ENCODE results near the gene MSRB2. TPM values are rescaled to one million over a fixed set of nuclear protein-coding genes. Genes with fewer than 3 reads are reported as not detected.

The MSRB2 gene
- total and polyA plus RNA-seq, 2 of the 4 experiments (the other 2 are of a cell fraction), result 10.6 to 20.1 TPM

- Histone ChIP-seq H3K27me3 (ENCODE audit: control insufficient read depth, insufficient read depth, low read length) (peaks cover 8% of the 10 kb centered on the region), H3K9me3 (ENCODE audit: control insufficient read depth, insufficient read depth, low read length) (no peaks in the 10 kb centered on the region), H2BK120ac (ENCODE audit: low read depth, low read length) (no peak overlapping the region), H3K36me3 (ENCODE audit: control insufficient read depth, insufficient read depth, low read length) (no peaks in the 10 kb centered on the region), H3K4me3 (ENCODE audit: insufficient read depth, low read depth, low read length) (no peak overlapping the region), H3K9me1 (ENCODE audit: insufficient read depth, low read length) (no peaks in the 10 kb centered on the region), H4K8ac (ENCODE audit: low read depth in 2 of 2, low read length in 2 of 2) (no peak overlapping the region), H3K18ac (ENCODE audit: low read depth, low read length) (no peak overlapping the region), H2AK9ac (replicated peaks; ENCODE audit: low read depth, low read length, poor library complexity) (no peak overlapping the region), H4K91ac (ENCODE audit: insufficient read depth, low read depth, low read length) (no peak overlapping the region), H2BK15ac (ENCODE audit: low read depth, low read length) (no peak overlapping the region), H3K4me2 (ENCODE audit: low read depth, low read length) (no peak overlapping the region), H3K56ac (ENCODE audit: extremely low read depth, insufficient read depth, low read length) (no peak overlapping the region), H3K23ac (ENCODE audit: low read depth, low read length) (no peak overlapping the region), H2AK5ac (ENCODE audit: low read depth, low read length) (no peak overlapping the region), H3K14ac (replicated peaks; ENCODE audit: low read depth, low read length) (no peak overlapping the region), H3K4ac (ENCODE audit: low read depth, low read length) (no peak overlapping the region), H2BK20ac (ENCODE audit: low read depth, low read length) (no peak overlapping the region), H4K20me1 (ENCODE audit: insufficient read depth, low read length) (no peaks in the 10 kb centered on the region), H3K27ac (ENCODE audit: insufficient read depth, low read length) (no peak overlapping the region), H3K79me1 (ENCODE audit: low read depth in 1 of 2, low read length in 2 of 2) (no peaks in the 10 kb centered on the region), H3K4me1 (ENCODE audit: control insufficient read depth, insufficient read depth, low read length) (no peaks in the 10 kb centered on the region), H3K9ac (ENCODE audit: low read depth, low read length) (no peak overlapping the region), H2BK5ac (ENCODE audit: low read depth, low read length, poor library complexity, severe bottlenecking) (no peak overlapping the region), H2AFZ (replicated peaks; ENCODE audit: low read length, poor library complexity) (no peak overlapping the region), H4K5ac (ENCODE audit: low read depth, low read length) (no peak overlapping the region)
- BruUV-seq (replicated peaks), result no TSS peak
- WGBS, 2 experiments (ENCODE audit: extremely low coverage in 2 of 2, insufficient read length in 1 of 2), result no CpG with 5 or more reads among the region's 2 CpGs
- dilution Hi-C loops (cut with HindIII; ENCODE audit: low sequenced_read_pairs, unreplicated experiment), result no loop called here
- TF ChIP-seq SMC3 (IDR thresholded peaks at IDR 0.05; ENCODE audit: low read depth, low read length) (no peak), RFX5 (IDR thresholded peaks at IDR 0.05; ENCODE audit: low read depth, low read length) (no peak), POLR2A (IDR thresholded peaks at IDR 0.05; ENCODE audit: low read depth, low read length) (no peak), MAFK (IDR thresholded peaks at IDR 0.05; ENCODE audit: low read depth, low read length) (no peak), CEBPB (IDR thresholded peaks at IDR 0.05; ENCODE audit: low read depth, low read length) (no peak), RCOR1 (IDR thresholded peaks at IDR 0.05; ENCODE audit: insufficient replicate concordance, low read length) (no peak), CTCF (conservative IDR thresholded peaks at IDR 0.05; ENCODE audit: low read depth, low read length) (no peak), RAD21 (IDR thresholded peaks at IDR 0.05; ENCODE audit: low read length) (no peak), FOS (IDR thresholded peaks at IDR 0.05; ENCODE audit: low read depth, low read length) (no peak), MAZ (IDR thresholded peaks at IDR 0.05; ENCODE audit: borderline replicate concordance, low read depth, low read length) (no peak)
- TF ChIP-seq, protein P1, sequence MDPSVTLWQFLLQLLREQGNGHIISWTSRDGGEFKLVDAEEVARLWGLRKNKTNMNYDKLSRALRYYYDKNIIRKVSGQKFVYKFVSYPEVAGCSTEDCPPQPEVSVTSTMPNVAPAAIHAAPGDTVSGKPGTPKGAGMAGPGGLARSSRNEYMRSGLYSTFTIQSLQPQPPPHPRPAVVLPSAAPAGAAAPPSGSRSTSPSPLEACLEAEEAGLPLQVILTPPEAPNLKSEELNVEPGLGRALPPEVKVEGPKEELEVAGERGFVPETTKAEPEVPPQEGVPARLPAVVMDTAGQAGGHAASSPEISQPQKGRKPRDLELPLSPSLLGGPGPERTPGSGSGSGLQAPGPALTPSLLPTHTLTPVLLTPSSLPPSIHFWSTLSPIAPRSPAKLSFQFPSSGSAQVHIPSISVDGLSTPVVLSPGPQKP (IDR thresholded peaks at IDR 0.05; ENCODE audit: borderline replicate concordance, low read depth, low read length), result no peak
- TF ChIP-seq, protein P2, sequence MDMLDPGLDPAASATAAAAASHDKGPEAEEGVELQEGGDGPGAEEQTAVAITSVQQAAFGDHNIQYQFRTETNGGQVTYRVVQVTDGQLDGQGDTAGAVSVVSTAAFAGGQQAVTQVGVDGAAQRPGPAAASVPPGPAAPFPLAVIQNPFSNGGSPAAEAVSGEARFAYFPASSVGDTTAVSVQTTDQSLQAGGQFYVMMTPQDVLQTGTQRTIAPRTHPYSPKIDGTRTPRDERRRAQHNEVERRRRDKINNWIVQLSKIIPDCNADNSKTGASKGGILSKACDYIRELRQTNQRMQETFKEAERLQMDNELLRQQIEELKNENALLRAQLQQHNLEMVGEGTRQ (IDR thresholded peaks at IDR 0.05; ENCODE audit: low read depth, low read length), result no peak
- CTCF ChIA-PET, result no interaction called here
- POLR2A ChIA-PET (ENCODE audit: unreplicated experiment), result no interaction called here
- intact Hi-C loops (cut with micrococcal nuclease), result no loop called here
- no peak for ATAC-seq (ENCODE audit: low read depth)
- no peak for DNase-seq
- in situ Hi-C loops (cut with MboI; ENCODE audit: low sequenced_read_pairs), result no loop called here
Measured at GRCh38 chr10:23078114-23078513, 17.3 kb upstream of the MSRB2 start.
